ENCODE data around the gene PERM1. TPM values are rescaled to one million over a fixed set of nuclear protein-coding genes. Genes with fewer than 3 reads are reported as not detected.

PERM1 gene
- total RNA-seq, 4 donors from 2014 or later, result 0.35 TPM; not detected in 3

DNA sequence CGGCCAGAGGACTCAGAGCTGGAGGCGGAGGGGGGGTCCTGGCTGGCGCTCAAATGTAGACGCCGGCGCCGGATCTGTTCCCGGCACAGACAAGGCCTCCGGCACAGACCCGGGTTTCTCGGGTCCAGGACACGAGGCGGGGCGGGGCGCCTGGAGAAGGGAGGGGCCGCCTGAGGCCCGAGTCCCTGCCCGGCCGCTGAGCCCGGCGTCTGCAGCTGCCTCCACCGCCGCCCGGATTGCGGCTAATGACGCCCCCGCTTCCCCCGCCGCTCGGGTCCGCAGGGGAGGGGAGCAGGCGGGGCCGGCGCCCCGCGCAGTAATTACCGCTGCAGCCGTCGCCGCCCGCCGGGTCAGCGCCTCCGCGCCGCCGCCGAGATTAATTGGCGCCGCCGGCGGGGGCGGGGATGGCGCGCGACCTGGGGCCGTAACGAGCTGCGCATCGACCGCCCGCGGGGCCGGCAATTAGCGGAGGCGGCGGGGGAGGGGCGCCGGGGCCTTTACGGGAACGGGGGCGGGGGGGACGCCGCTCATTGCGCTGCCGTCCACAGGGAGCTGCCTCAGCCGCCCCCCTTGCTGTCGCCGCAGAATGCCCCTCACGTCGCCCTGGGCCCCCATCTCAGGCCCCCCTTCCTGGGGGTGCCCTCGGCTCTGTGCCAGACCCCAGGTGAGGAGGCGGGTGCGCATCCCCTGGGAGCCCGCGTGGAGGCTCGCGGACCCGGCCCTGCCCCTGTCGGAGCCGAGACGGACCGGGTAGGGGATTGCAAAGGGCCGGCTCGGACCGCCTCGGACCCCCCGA, 40.1 kb downstream of the PERM1 start:
- Histone ChIP-seq H3K27ac (peak overlapping the region; percentile 49 to 74 (median 71)), H3K4me3 (peak overlapping the region; percentile 18 to 53 (median 51)), H3K36me3 (peaks cover 0 to 20% (median 0%) of the 10 kb centered on the region in 3 donors), H3K9me3 (no peaks in the 10 kb centered on the region), H3K27me3 (peaks cover 0 to 38% of the 10 kb centered on the region in 2 donors), H3K4me1 (peaks cover 5 to 43% (median 27%) of the 10 kb centered on the region in 4 donors)
- no peak for TF ChIP-seq POLR2A (IDR thresholded peaks at IDR 0.05)
- TF ChIP-seq, protein P1, sequence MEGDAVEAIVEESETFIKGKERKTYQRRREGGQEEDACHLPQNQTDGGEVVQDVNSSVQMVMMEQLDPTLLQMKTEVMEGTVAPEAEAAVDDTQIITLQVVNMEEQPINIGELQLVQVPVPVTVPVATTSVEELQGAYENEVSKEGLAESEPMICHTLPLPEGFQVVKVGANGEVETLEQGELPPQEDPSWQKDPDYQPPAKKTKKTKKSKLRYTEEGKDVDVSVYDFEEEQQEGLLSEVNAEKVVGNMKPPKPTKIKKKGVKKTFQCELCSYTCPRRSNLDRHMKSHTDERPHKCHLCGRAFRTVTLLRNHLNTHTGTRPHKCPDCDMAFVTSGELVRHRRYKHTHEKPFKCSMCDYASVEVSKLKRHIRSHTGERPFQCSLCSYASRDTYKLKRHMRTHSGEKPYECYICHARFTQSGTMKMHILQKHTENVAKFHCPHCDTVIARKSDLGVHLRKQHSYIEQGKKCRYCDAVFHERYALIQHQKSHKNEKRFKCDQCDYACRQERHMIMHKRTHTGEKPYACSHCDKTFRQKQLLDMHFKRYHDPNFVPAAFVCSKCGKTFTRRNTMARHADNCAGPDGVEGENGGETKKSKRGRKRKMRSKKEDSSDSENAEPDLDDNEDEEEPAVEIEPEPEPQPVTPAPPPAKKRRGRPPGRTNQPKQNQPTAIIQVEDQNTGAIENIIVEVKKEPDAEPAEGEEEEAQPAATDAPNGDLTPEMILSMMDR (IDR thresholded peaks at IDR 0.05), result no peak
- DNase-seq, result peak in 2 of 3 donors; percentile 75 to 82

DNA sequence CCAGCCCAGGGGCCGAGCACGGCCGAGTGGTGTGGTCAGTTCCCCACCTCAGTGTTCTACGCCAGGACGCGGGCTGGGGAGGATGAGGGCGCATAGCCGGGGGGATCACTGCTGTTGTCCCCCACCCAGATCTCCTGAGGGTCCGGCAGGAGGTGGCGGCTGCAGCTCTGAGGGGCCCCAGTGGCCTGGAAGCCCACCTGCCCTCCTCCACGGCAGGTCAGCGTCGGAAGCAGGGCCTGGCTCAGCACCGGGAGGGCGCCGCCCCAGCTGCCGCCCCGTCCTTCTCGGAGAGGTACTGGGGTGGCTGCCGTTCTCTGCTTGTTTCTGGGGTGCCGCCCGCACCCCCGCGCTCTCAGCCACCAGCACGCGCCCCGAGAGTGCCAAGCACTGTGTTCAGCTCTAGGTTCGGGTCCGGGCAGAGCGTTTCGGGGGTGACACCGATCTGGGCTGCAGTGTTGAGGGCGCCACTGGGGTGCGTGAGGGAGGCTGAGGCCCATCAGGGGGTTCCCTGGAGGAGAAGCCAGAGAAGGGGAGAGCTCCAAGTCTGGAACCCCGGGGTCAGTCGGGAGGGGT, 40.8 kb downstream of the PERM1 start:
- DNase-seq, result no peak
- Histone ChIP-seq H3K4me1 (peaks cover 5 to 43% (median 27%) of the 10 kb centered on the region in 4 donors), H3K4me3 (peak overlapping the region; percentile 18 to 53 (median 51)), H3K27ac (peak overlapping the region; percentile 49 to 74 (median 71)), H3K36me3 (peaks cover 0 to 13% (median 0%) of the 10 kb centered on the region in 3 donors), H3K27me3 (peaks cover 0 to 44% of the 10 kb centered on the region in 2 donors), H3K9me3 (no peaks in the 10 kb centered on the region)
- TF ChIP-seq, protein P1 (IDR thresholded peaks at IDR 0.05), result no peak
- no peak for TF ChIP-seq POLR2A (IDR thresholded peaks at IDR 0.05)

DNA sequence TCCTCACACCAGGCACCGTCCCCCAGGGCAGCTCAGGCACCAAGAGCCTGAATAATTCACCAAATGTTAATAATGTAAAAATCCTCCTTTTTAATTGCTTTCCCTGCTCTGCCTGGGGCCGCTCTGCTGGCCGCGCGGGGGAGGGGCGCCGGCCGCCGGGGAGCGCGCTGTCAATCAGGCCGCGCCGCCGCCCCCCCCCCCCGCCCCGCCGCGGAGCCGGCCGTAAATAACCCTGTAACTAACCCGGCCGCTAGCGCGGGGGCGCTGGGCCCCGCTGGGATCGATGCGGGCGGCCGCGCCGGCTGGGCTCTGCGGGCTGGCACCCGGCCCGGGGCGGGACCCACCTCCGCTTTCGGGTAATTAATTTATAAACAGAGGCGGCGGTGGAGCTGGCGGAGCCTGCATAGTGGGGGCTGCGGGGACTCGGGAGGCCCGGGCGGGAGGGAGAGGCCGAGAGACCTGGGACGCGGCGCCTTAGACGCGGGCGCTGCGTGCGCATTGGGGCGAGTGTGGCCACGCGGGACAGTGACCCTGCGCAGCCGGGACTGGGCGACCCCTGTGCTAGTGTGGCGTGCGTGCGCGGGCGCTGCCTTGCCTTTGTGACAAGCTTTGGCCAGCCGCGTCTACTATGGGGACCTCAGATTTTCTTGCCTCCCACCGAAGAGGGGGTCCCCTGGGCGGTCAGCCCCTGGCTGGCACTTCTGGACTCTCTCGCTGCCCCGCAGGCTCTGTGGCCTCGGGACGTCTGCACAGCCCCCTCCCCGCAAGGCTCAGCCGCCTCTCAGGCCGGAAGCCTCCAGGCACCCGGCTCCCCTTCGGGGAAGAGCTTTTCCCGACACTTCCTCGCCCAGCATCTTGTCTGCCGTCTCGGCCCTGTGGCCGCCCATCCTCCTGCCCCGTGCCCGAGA, 41.5 kb downstream of the PERM1 start:
- peaks cover 5 to 51% (median 27%) of the 10 kb centered on the region in 4 donors for H3K4me1 ChIP-seq
- H3K4me3 ChIP-seq, result peak overlapping the region; percentile 15 to 53 (median 51)
- peaks cover 0 to 50% of the 10 kb centered on the region in 2 donors for H3K27me3 ChIP-seq
- H3K36me3 ChIP-seq, result peaks cover 0 to 6% (median 0%) of the 10 kb centered on the region in 3 donors
- no peaks in the 10 kb centered on the region for H3K9me3 ChIP-seq
- H3K27ac ChIP-seq, result peak overlapping the region; percentile 49 to 74 (median 71)
- DNase-seq, result peak in 2 of 3 donors; percentile 63
- TF ChIP-seq POLR2A (IDR thresholded peaks at IDR 0.05), result no peak
- TF ChIP-seq, protein P1 (IDR thresholded peaks at IDR 0.05), result no peak

DNA sequence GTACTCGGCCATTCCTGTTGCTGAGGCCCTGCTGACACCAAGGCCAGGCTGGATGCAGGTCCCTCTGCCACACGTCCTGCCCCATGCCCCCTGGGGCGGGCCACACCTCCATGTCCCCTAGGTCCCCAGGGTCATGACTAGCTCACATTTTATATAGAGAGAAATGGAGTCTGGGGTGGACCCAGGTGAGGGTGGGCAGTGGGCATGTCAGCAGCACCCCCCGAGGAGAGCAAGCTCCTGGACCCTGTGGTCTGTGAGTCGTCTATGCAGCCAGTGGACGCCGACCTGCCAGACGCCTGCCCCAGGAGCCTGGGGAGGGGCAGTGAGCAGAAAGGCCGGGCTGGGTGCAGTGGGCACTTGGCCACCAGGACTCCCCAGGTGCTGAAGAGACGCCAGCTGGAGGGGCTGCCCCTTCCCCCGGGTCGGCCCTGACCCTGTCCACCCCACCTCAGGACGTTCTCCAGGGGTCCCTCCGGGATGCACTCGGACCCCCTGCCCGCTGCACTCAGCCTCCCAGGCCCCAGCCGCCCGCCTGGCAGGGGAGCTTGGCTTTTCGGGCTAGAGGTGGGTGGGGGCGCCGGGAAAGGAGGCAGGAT, 42.3 kb downstream of the PERM1 start:
- peak overlapping the region in 1 of 4 donors; percentile 70 for H3K27ac ChIP-seq
- DNase-seq, result no peak
- peaks cover 0 to 55% of the 10 kb centered on the region in 2 donors for H3K27me3 ChIP-seq
- H3K4me1 ChIP-seq, result peaks cover 5 to 51% (median 27%) of the 10 kb centered on the region in 4 donors
- TF ChIP-seq POLR2A (IDR thresholded peaks at IDR 0.05), result no peak
- TF ChIP-seq, protein P1 (IDR thresholded peaks at IDR 0.05), result no peak
- H3K9me3 ChIP-seq, result no peaks in the 10 kb centered on the region
- H3K4me3 ChIP-seq, result peak overlapping the region in 2 of 4 donors; percentile 52 to 53
- no peaks in the 10 kb centered on the region for H3K36me3 ChIP-seq

Data from Peyer's patch (tissue), 4 donors.